HS-27A (cell line): ENCODE data around the gene PDE1C.

ENCODE experiments used
- DNase-seq: peaks from one replicate; pipeline ENCODE4 v3.0.0-alpha.2; 2012; ENCODE audit warnings: low read depth, missing footprints

Gene PDE1C

DNA sequence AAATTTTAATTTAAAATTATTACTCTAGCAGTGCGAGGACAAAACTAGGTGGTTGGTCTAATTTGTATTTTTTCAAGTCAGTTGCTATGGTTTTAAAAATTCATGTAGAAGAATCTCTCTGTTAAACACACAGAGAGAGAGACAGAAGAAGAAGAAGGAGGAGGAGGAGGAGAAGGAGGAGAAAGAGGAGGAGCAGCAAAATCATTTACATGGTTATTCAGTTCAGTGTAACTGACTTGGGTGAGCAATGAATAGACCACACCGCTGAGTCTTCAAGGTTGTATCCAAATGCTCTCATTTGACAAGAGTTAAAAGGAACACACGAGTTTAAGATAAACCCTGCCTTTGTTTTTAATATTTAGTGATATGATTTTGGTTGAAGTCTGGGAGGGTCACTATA, 131.1 kb downstream of the PDE1C start:
- DNase-seq, result no peak

DNA sequence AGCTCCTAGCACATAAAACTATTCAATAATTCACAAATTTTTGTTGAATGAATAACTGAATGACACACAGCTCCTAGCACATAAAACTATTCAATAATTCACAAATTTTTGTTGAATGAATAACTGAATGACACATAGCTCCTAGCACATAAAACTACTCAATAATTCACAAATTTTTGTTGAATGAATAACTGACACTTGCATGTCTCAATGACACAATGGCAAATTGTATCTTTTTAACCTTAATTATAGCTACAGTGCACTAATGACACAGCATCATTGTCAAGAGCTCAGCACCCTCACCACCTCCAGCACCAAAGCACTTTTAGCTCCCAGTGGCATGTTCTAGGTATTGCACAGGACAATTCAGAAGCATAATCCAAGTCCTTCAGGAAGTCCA, 131.6 kb downstream of the PDE1C start:
- no peak for DNase-seq

DNA sequence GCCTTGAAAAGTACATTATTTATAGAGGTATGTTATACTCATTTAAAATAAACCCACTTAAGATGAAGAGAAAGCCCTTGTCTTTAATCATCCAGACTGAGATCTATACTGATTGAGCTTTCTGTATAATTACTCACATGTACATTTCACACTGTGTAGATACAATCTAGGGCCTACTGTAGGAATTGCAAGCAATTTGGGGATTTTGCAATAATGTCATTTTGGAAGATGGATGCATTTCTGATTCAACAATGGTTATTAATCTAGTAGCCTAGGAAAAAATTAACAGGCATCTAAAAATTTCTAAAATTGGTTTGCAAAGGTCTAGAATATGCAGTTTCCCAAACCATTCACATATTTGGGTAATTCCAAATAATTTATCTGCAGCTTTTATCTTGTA, 132.2 kb downstream of the PDE1C start:
- DNase-seq, result no peak

DNA sequence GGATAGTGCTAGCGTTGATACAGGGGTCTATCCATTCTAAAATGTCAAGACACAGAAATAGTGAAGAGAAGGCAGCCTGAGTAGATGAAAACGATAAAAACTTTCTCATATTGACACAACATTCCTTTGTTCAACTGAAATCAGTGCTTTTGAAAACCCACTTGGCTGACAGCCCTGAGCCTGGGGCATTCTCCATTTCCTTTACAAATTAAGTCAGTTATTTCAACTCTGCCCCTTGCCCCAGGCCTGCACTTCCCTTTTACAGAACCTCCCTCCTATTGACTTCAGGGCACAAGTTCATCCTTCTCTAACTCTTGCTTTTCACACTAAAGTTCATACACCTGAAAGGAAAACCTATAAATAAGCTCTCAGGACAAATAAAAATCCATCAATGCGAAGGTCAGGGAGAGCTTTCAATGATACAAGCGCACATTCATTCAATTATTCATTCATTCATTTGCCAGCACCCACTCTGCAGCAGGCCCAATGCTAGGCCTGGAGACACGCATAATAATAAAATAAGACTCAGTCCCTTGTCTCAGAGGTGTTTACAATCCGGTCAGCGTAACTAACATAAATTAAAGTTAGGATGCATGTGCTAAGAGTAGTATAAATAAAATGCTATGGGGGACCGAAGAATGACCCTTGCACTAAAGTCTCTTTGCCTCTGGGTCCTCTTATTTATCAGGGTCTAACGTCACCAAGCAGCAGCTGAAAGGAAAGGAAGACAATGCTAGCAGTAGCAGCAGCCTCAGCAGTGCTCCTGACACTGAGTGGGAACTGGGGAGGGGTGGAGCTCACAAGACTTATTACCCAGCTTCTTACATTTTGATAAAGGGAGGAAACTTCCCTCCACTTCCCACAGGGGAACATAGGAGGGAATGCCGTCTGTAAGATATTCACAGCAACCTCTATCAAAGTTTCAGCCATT, 134.8 kb downstream of the PDE1C start:
- DNase-seq, result no peak

DNA sequence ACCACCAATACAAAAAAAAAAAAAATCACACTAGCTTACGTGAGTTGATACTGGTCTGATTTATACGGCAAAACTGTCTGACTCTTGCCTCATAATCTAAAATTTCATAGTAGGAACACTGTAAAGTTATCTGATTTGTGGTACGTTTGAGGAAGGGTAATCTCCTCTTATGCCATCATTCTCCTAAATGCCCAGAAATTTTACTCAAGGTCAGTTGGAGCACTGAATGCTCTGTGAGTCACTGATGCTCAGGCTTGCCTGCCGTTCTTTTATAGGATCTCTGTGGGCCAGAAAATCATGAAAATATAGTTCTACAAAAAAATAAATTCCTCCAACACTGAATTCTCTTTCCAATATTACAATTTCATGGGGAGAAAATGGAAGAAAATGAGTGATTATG, 135.7 kb downstream of the PDE1C start:
- no peak for DNase-seq

DNA sequence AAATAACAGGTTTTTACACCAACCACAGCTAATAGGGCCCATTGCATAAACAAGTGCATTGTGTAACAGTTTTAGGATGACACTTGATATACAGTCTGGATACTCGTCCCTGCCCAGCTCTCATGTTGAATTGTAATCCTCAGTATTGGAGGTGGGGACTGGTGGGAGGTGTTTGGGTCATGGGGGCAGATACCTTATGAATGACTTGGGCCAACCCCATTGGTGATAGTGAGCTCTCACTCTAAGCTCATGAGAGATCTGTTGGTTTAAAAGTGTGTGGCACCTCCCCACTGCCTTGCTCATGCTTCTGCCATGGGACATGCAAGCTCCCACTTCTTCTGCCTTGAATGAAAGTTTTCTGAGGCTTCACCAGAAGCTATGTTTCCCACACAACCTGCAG, 136.7 kb downstream of the PDE1C start:
- no peak for DNase-seq

DNA sequence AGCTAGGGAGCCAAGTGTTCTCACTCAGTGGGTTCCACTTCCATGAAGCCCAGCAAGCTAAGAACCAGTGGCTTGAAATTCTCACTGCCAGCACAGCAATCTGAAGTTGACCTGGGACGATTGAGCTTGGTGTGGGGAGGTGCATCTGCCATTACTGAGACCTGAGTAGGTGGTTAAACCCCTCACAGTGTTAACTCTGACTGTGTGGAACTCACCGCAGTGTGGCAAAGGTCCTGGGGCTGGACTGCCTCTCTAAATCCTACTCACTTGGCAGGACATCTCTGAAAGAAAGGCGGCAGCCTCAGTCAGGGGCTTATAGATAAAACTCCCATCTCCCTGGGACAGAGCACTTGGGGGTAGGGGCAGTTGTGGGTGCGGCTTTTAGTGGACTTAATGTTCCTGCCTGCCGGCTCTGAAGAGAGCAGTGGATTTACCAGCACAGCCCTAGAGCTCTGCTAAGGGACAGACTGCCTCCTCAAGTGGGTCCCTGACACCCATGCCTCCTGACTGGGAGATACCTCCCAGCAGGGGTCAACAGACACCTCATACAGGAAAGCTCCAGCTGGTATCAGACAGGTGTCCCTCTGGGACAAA, 143.1 kb downstream of the PDE1C start:
- no peak for DNase-seq

DNA sequence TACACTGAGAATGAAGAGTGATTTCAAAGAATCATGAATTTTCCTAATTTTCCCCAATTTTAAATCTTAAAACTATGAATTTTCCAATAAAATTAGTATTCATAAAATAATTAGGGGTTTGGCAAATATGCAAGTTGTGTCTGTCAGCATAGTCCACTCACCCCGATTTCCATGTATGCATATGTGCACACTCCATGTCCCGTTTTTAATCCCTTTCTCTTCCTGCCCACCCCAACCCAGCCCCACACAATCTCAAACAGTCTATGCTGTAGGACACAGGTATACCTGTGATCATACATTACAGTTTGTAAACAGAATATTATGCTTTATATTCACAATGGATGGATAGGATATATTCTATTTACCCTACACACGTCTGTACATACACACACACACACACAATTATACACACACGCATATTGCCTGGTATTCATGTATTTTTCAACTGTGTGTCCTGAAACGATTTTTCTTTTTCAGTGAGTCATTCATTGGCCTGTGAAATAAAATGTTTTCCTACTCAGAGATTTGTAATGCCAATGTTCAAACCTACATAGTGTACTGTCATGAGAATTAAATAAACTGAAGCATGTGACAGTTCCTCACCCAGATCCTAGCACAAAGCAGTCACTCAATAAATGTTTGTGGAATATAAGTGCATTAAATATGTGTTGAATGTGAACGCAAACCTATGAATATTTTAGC, 144.3 kb downstream of the PDE1C start:
- no peak for DNase-seq

DNA sequence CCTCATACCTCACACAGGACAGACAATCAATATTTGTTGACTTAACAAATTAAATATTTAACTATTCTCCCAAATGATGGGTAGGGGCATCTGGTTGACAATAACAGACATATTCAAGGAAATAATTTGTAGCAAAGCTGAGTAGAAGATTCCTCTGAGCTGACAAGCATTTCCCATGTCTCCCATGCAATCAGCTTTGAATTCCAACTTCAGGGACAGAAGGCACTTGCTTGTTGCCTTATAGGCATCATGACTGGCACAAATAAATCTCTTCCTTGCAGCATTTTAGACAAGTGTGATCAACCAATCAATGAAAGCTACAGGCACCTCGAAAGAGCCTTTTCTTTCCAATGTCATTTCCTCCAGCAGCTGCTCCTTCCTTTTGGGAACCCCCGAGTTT, 146.0 kb downstream of the PDE1C start:
- DNase-seq, result no peak

DNA sequence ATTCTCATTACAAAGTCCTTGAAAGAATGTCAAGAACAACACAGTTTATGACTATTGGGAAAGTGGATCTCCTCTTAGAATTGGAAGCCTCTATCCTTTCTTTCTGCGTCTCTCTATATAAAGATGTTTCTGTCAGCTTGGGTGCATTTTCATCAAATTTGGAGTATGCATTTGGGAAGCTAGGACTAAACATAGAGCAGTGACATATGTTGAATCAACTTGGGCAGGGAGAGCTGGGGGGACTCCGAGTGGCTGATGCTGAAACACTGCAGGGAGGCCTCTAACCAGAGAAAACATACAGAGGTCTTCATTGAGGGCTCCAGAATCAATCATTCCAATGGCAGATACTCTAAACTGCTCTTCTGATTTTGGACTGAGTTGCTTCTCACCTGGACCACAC, 147.4 kb downstream of the PDE1C start:
- no peak for DNase-seq

DNA sequence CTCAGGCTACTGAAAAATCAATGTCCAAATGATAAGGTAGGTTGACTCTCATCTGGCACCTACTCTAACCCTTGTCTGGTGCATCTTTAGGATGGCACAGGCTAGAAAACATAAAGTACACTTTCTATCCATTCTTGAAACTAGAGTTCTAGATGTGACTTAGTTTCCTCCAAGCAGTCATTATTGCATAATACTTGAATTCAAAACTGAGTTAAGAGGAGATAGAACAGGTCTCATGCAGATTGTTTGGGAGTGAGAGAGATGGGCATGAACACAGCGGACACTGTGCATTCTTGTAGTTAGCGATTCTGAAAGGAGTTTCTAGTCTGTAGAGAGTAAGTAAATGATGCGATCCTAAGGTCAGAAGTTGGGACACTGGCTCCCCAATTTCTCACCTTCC, 149.2 kb downstream of the PDE1C start:
- no peak for DNase-seq

DNA sequence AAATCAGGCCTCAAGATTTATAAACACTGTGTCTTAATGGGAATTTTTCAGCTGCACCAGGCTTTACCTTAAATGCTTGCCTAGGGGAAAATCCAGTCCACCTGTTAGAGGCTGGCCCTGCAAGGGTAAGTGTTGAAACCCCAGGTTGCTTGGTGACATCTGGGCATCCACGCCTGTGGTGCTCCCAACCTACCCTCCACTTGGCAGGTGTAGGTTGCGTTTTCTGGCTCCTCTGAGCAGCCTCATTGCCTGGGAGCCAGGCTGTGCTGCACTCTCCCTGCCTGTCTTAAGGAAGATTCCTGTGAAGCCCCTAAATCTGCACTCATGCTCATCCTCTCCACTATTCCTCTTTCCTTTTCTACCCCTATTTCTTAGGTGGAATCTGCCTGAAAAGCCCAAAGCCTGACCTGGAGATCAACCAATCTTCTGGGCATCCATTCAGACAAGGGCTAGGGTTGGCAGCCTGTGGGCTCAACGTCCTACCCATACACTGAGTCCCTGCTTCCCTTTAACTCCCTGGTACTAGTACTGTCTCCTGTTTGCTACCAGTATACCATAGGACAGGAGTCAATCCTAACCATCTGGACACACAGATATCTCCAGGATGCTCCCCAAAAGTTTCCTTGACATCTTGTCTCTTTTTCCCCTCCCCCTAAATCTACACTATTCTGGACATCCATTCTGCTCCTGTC, 150.4 kb downstream of the PDE1C start:
- DNase-seq, result no peak

DNA sequence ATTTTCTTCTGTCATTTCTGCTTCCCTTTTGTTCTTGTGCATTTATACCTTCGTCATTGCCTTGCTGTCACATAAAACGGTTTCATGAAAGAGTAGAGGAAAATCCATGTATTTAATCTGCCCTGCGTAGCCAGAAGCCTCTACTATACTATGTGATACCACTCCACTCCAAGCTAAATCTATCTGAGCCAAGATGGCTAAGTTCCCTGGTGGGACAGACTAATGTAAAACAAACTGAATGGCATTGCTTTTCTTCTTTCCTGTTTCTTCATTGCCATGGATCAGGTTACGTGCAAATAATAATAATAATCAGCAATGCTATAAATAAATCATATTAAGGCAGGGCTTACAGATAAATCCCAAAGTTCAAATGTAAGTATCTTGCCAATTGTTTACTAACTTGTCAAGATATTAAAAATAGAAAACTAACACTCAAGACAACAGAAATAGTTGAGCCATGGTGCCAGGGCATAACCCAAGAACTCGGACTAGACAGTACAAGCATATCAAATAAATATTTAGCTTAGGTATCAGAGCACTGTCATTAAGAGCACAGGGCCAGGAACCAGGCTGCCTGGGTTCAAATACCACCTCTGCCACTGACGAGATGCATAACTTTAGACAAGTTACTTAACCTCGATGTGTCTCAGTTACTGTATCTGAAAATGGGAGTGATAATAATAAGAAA, 151.4 kb downstream of the PDE1C start:
- DNase-seq, result no peak

DNA sequence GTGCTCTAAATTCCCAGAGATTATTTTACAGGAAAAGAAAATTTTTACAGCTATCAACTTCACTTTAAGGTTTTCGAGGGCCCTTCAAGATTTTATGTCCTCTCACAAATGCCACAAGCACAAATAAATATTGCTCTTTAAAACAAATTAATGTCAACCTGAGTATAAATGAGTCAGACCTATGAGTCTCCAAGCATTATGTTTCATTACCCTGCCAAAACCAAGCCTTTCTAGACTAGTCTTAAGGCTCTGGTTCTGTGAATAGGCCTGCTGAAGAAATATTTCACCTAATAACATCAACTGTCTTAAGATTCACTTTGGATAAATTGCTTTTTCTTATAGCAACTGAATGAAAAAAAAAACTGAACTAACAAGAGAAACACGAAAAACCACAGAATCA, 153.0 kb downstream of the PDE1C start:
- DNase-seq, result no peak

DNA sequence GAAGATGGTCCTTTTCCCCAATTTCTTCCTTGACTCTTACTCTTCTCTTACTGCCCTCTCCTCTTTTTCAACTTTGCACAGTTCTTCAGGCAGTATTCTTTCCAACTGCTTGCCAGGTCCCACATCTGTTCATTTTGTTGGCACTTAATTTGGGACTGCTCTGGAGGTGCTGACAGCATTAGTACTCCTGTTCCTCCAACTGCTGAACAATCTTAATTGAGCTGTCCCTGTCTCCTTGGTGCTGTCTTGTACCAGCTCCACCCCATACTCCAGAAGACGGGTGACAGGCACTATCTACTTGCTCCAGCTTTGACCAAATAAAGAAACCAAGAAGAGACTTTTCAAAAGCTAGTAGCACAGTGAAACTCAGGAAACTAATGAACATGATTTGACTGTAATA, 160.0 kb downstream of the PDE1C start:
- DNase-seq, result no peak

DNA sequence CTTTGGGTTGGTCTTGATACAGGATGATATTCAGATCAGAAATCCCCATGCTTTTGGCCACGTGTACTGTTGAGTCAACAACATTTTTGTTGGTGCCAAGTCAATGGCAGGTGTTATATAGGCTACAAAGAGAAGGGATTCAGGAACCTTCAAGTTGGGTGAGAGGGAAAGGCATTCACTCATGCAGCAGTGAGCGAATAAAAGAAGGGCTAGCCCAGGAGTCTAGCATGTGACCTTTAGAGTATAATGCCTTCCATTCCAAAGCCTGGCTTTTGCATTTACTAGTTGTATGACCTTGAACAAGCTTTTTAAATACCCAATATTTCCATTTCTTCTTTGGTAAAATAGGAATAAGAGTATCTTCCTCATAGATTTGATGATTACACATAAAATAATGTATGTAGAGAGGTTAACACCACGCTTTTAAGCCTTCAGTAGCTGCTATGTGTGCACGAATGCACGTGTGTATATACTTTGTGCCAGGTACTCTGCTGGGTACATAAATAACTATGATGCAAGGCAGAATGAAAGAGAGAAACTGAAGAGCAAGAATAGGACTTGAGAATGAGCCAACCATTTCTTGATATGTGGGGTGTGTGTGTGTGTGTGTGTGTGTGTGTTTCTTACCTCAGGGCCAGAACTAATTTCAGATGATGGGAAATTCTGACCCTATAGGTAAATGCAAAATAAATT, 163.6 kb downstream of the PDE1C start:
- no peak for DNase-seq

DNA sequence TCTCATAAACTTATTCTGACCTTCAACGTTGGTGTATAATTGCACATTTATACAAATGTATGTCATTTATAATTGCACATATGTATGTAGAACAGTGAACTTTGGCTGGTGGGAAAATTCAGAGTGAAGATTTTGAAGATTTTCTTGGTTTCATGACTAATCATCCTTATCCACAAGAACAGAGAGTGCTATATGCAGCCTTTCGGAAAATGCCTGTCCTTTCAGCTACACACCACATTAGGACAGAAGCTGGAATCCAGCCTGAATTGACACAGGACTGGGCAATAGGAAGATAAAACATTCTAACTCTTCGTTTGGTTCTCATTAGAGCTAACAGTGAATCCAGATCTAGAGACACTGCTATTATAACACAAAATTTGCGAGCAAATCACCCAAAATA, 166.2 kb downstream of the PDE1C start:
- no peak for DNase-seq

DNA sequence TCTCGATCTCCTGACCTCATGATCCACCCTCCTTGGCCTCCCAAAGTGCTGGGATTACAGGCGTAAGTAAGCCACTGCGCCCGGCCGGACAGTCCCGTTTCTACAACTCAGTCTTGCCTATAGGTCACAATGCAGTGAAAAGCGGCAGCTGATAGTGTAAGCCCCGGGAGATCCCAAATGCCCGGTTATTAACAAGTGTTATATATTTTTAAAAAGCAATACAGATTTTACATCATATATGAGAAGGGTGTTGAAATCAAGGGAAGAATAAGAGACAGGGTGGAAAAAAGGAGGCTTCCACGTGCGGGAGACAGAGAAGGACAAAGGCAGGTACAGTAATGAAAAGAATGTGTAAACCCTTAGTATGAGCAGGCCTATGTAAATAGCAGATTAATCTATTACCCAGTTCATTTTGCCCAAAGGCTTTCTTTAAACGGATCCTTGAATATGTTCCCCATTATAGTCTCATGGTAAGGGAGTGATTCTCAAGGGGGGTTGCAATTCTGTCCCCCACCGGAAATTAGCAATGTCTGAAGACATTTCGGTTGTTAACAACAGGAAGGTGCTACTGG, 170.8 kb downstream of the PDE1C start:
- DNase-seq, result no peak

DNA sequence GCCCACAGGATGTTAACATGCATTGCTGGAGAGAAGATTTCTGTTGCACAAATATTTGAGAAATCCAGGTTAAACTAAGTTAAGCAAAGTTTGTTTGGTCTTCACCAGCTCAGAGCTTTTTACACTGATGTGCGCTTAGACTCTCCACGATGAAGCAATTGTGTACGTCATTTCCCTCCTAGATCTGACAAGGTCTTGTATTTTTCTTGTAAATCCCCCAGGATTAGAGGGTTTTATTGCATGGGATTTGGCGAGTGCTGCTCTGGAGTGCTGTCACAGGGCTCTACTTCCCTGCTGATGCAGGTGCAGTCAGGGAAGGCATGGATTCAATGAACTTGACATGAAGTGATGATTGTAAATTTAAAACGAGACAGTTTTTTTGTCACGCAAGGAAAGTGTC, 173.3 kb downstream of the PDE1C start:
- DNase-seq, result no peak

DNA sequence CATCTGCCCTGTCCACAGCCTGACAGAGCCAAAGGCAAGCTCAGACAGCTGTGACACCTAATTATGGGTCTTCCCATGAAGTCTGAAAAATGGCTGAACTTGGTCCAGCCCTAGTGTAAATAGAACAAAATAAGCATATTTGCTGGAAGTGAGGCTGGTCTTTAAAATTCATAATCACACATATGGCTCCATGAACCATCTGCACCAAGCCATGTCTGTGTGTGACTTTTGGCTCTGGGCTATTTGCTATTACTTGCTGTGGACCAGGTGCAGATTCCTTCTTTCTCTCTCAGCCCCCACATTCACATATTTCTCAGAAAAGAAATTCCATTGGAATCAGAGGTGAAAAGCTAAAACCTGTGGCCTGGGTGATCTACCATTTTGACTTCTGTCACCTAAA, 175.9 kb downstream of the PDE1C start:
- no peak for DNase-seq

DNA sequence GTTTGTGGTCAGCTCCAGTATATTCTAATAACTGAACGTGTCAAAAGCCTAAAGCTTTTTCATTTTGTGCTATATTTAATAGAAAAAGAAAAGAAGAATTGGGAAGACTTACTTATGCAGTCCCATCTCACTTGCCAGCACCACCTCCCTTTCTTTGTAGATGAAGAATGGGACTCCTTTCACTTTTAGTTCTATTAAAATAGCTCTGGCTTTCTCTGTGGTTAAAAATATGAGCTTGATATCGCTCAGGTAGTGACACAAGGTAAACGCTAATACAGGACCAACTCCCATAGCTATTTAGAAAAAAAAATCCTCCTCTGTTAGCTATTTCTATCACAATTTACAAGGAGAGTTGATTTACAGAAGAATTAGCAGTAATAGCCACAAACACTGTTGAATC, 176.8 kb downstream of the PDE1C start:
- DNase-seq, result no peak
